HG03108 (cell line): ENCODE data around the gene EDDM3A.
"Not testable (repeated sequence)": the region's sequence is repeated elsewhere in the genome, so short reads cannot be mapped to it uniquely, and the experiment has no call there.

Source experiments
- ATAC-seq: cut with Tn5 transposase; IDR thresholded peaks from one replicate; pipeline ENCODE4 v1.9.1; 2021; ENCODE audit warnings: moderate library complexity; ENCODE audit not compliant: unreplicated experiment

The EDDM3A gene

DNA sequence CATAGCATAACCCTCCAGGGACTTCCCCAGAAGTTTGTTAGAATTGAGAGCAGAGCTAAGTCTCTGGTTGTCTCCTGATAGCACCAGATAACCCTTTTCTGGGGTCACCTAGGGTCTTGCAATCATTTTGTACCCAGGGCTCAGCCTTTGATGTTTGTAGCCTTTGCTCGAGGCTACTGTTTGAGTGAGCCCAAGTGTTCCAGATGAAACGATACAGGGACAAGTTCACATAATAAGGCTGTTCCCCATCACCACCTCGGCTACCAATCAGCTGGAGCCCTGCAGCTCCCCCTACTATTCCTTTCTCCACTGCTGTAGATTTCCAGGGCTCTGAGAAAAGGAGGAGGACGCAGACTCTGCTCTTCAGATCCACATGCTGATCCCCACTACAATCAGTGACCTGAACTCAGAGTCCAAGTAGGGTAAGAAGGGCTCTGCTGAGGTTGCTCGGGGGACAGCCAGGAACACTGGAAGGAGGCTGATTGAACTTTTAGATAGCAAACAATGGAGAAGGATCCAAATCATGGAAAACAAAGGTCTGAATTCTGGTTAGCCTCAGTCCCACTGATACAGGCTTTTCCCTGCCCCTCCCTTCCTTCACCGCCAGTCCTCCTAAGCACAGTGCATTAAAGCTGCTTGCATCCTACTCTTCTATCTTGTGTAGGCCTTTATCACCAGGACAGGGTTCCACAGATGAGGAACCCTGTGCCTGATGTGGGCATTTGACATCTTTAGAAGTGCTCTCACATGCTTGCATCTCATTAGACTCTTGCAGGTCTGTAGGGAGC, at the start of gene EDDM3A:
Gene EDDM3A (plus strand): TSS at position 317 of the 788 bp plus-strand sequence. CDS start 1,694 bp downstream, outside the sequence.
- ATAC-seq, result no peak

DNA sequence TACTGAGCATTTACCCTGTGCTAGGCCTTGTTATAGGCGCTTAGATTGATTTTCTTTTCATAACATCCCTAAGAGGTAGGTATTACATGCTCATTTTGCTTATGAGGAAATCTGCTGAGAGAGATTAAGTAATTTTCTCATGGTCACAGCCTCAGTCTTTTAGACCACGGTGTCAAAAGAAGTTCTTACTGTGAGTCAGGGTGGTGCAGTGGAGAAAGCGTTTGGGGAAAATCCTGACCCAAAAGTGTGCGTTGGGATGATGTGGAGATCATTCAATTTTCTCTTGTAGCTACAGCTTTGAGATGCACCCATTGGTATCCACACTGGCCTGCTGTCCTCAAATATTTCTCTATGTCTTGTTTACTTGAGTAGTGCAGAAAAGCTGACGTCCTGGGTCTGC, 48.9 kb upstream of the EDDM3A start:
- no peak for ATAC-seq

GRCh38 chr14:20697273-20698017, 48.2 kb upstream of the EDDM3A start:
- ATAC-seq, result no peak

DNA sequence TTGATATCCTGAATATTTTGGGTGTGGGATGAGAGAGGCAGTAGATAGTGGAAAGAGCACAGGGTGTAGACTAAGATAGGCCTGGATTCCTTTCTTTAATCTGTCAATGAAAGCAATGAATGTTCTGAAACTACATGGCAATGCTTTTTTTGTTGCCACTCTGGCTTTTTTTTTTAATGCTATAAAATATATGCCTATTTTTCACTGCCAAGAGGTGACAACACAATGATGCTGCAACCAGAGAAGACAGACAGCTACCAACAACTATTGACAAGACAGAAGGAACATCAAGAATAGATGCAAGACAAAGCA, 47.7 kb upstream of the EDDM3A start:
- no peak for ATAC-seq

- ATAC-seq, result no peak
Observed at GRCh38 chr14:20698934-20699333, 46.8 kb upstream of the EDDM3A start.

DNA sequence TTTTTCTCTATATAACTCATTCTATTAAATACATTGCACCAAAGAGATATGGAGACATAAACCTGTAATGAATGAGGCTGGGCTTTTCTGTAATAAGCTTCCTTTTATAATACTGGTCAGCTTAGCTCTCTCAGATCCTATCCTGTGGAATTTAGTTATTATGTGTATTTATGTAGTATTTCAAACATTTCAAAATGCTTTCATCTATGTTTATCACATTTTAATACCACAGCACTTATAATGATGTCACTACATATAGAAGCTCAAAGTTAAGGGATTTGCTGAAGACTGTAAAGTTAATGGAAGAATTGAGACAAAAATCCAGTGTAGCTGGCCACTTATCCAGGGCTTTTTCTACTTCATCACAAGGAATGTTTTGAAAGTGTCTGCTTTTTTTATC, 45.8 kb upstream of the EDDM3A start:
- ATAC-seq, result no peak

- ATAC-seq, result not testable (repeated sequence)
Observed at GRCh38 chr14:20700965-20701364, 44.7 kb upstream of the EDDM3A start.

GRCh38 chr14:20706657-20707355, 38.9 kb upstream of the EDDM3A start:
- ATAC-seq, result no peak

GRCh38 chr14:20707622-20708021, 38.1 kb upstream of the EDDM3A start:
- ATAC-seq, result no peak

GRCh38 chr14:20711261-20711660, 34.4 kb upstream of the EDDM3A start:
- no peak for ATAC-seq

GRCh38 chr14:20711685-20712084, 34.0 kb upstream of the EDDM3A start:
- no peak for ATAC-seq

GRCh38 chr14:20712904-20713303, 32.8 kb upstream of the EDDM3A start:
- ATAC-seq, result no peak

DNA sequence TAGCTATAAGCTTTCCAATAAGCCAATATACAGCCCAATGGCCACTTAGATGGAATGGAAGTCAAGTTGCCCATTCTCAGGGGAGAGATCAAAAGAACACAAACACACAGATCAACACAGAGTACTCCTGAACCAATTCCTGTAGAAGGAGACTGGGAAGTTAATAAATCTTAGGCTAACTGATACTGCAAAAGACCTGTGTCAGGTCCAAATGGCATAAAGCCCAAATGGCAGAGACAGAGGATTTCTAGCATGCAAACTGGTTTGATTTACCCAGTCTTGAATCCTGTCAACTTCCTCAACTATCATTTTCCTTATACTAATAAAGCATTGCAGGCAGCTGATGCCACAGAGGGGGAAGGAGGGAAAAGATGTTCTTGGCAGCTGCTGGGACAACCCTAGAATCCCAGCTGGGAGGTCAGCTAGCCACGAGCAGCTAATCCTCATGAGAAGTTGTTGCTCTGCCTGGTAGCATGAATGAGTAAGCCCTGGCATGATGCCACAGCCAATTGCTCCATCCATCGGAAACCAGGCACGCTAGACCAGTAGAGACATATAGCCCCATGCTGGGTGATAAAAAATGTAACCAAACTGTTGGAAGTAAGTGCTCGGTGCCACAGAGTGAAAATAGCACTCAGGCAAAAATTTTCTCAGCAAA, 31.0 kb upstream of the EDDM3A start:
- ATAC-seq, result no peak

- no peak for ATAC-seq
Observed at GRCh38 chr14:20719777-20720176, 25.9 kb upstream of the EDDM3A start.

DNA sequence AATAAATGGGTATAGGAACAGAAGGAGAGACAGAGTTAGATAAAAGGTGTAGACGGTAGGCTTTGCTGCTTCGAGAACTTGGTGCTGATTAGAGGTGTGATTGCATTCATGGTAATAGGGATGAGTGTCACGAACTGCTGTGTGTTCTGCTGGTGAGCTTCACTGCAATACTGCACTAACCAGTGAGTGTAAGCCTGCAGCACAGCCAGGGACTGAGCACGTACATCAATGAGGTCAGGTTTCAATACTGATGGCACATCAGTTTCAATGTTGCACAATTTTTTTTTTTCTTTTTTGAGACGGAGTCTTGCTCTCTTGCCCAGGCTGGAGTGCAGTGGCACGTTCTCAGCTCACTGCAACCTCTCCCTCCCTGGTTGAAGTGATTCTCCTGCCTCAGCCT, 24.9 kb upstream of the EDDM3A start:
- no peak for ATAC-seq

GRCh38 chr14:20722016-20722415, 23.7 kb upstream of the EDDM3A start:
- ATAC-seq, result no peak

GRCh38 chr14:20723488-20723887, 22.2 kb upstream of the EDDM3A start:
- no peak for ATAC-seq

DNA sequence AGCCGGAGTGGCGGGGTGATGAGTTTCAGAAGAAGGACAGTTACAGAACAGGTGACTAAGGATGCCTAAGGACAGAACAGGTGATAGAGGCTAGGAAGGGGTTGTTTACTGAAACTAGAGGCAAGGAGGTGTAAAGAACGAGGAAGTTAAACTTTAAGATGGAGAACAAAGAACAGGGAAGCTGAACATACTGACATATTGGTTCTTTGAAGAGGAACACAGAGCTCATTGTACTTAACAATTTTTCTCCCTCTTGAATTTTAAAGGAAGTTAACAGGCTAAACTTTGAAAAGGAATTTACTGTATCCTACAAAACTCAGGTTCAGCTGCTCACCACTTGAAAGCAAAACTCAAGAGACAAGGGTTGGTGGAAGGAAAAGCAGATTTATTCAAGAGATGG, 19.6 kb upstream of the EDDM3A start:
- ATAC-seq, result not testable (repeated sequence)

DNA sequence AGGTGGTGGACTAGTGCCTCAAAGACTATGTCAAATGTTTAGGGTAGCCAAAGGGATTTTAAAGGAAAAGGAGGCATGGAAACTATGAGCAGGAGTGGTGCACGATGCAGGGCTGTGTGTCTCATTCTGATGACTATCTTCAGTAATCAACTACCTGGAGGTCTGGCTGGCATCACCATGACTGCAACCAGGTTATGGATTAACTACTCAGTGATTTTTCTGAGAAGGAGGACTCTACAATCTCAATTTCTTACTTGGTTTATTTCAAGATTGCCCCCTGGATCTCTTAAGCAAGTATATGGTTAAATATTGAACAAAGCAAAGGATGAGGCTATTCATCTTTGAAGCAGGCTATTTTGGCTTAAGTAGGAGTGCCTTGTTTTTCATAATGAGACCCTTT, 19.2 kb upstream of the EDDM3A start:
- ATAC-seq, result no peak

DNA sequence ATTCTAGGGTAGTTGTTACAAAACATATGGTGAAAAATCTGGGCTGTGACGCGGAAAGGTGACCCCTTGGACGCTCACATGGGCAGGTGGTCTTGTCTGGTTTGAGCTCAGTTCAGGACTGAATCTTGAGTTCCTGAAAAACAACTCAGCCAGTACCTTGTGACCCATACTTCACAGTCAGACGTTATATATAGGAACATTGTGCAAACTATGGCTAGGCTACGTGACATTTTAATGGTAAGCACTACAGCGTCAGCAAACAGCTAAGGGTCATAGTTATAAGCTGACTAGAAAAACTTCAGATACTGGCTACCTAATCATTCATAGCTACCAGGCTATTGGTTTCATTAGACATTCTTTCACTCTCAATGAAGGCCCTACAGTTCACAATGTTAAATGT, 14.8 kb upstream of the EDDM3A start:
- ATAC-seq, result no peak

GRCh38 chr14:20732477-20732876, 13.2 kb upstream of the EDDM3A start:
- no peak for ATAC-seq
